ENCODE data around the gene ANGPT4. TPM values are rescaled to one million over a fixed set of nuclear protein-coding genes. Genes with fewer than 3 reads are reported as not detected.

Gene ANGPT4
- total RNA-seq, 1 experiment from 2014 or later, result 0.20 TPM

GRCh38 chr20:826695-827323 lies 89.3 kb downstream of the ANGPT4 start (continued):
- TF ChIP-seq ZNF138 (CRISPR knock-in tag; conservative IDR thresholded peaks at IDR 0.05) (no peak), JAZF1 (CRISPR knock-in tag; IDR thresholded peaks at IDR 0.05) (no peak)

GRCh38 chr20:825710-826421 lies 90.3 kb downstream of the ANGPT4 start:
- ChIA-PET POLR2A (interaction anchor here (0.6 kb wide), 1 partner anchor 24 kb away, joined by 4 read pairs; no protein-coding TSS in a partner anchor), CTCF (interaction anchor here (1.3 kb wide), 1 partner anchor 59 kb away, joined by 3 read pairs; no protein-coding TSS in a partner anchor)
- ATAC-seq, result no peak
- no peak for TF ChIP-seq ZNF425 (CRISPR knock-in tag; conservative IDR thresholded peaks at IDR 0.05)
- TF ChIP-seq JAZF1 (CRISPR knock-in tag; IDR thresholded peaks at IDR 0.05), result no peak
- TF ChIP-seq SP1 (CRISPR knock-in tag; conservative IDR thresholded peaks at IDR 0.05), result no peak
- no peak for TF ChIP-seq ZSCAN18 (CRISPR knock-in tag; IDR thresholded peaks at IDR 0.05)
- no peak for TF ChIP-seq USF2 (CRISPR knock-in tag; IDR thresholded peaks at IDR 0.05)
- no peak for TF ChIP-seq SOX15 (CRISPR knock-in tag; IDR thresholded peaks at IDR 0.05)
- TF ChIP-seq MLX (CRISPR knock-in tag; IDR thresholded peaks at IDR 0.05), result no peak
- no peak for TF ChIP-seq TEAD1 (CRISPR knock-in tag; IDR thresholded peaks at IDR 0.05)
- TF ChIP-seq SMAD3 (CRISPR knock-in tag; IDR thresholded peaks at IDR 0.05; ENCODE audit: borderline replicate concordance), result no peak
- no peak for TF ChIP-seq HMGA2 (CRISPR knock-in tag; IDR thresholded peaks at IDR 0.05)
- no peak for TF ChIP-seq GRHL2 (CRISPR knock-in tag; IDR thresholded peaks at IDR 0.05; ENCODE audit: insufficient replicate concordance, severe bottlenecking)
- no peak for TF ChIP-seq KAT7 (CRISPR knock-in tag; IDR thresholded peaks at IDR 0.05; ENCODE audit: borderline replicate concordance)
- TF ChIP-seq CREM (CRISPR knock-in tag; IDR thresholded peaks at IDR 0.05), result no peak
- TF ChIP-seq IRF1 (CRISPR knock-in tag; IDR thresholded peaks at IDR 0.05), result no peak
- peaks cover 11% of the 10 kb centered on the region for H3K4me1 Mint-ChIP-seq
- no peak overlapping the region for H3K27ac Mint-ChIP-seq
- no peaks in the 10 kb centered on the region; the same call in 1 of the 2 replicates for H3K27me3 Mint-ChIP-seq (ENCODE audit: low read depth)
- H3K9me3 Mint-ChIP-seq, result no peaks in the 10 kb centered on the region
- H3K4me3 Mint-ChIP-seq, result no peak overlapping the region
- DNase-seq (ENCODE audit: low spot score), result no peak
- H3K36me3 Mint-ChIP-seq, result no peaks in the 10 kb centered on the region

- no peak overlapping the region for H3K27ac Mint-ChIP-seq
- CTCF ChIA-PET, result interaction anchor here (1.2 to 1.6 kb wide), 3 partner anchors 19 to 132 kb away, joined by 3 read pairs; no protein-coding TSS in a partner anchor
- no peaks in the 10 kb centered on the region for H3K9me3 Mint-ChIP-seq
- H3K27me3 Mint-ChIP-seq (ENCODE audit: low read depth), result no peaks in the 10 kb centered on the region; the same call in 1 of the 2 replicates
- DNase-seq (ENCODE audit: low spot score), result no peak
- ATAC-seq, result no peak
- no peaks in the 10 kb centered on the region for H3K36me3 Mint-ChIP-seq
- POLR2A ChIA-PET, result no interaction called here
- H3K4me1 Mint-ChIP-seq, result peaks cover 11% of the 10 kb centered on the region
- H3K4me3 Mint-ChIP-seq, result no peak overlapping the region
- TF ChIP-seq ERG (CRISPR knock-in tag; IDR thresholded peaks at IDR 0.05), result no peak
- no peak for TF ChIP-seq ZNF232 (CRISPR knock-in tag; IDR thresholded peaks at IDR 0.05)
- no peak for TF ChIP-seq ELF4 (CRISPR knock-in tag; IDR thresholded peaks at IDR 0.05; ENCODE audit: low read depth)
- TF ChIP-seq ZNF532 (CRISPR knock-in tag; IDR thresholded peaks at IDR 0.05; ENCODE audit: borderline replicate concordance), result no peak
Observed at GRCh38 chr20:824916-825315, 91.2 kb downstream of the ANGPT4 start.

Measured in WTC11 (cell line).